B cell (primary cell): Measurements from ENCODE around the gene JAG2. TPM values are rescaled to one million over a fixed set of nuclear protein-coding genes. Genes with fewer than 3 reads are reported as not detected.
A peak's percentile ranks its signal among the peaks of the same experiment; 100 is the strongest.

Experiments used
- ATAC-seq: fragments of 200-7000 bp; cut with Tn5 transposase; one replicate; pipeline ENCODE4 v1.10.0; 2021; ENCODE audit warnings: low read depth, mild to moderate bottlenecking, moderate number of reproducible peaks, moderate library complexity
- CTCF ChIA-PET: fragments of 350-600 bp; sonication (Branson Sonifier 250); formaldehyde crosslinking; loops from one replicate; lab custom pipeline; 2021; ENCODE audit warnings: antibody characterized with exemption, inconsistent platforms; lab: Charles Lee
- POLR2A ChIA-PET: fragments of 350-600 bp; sonication (Branson Sonifier 250); formaldehyde crosslinking; loops from one replicate; lab custom pipeline; 2021; ENCODE audit warnings: antibody characterized with exemption; lab: Charles Lee
- DNase-seq: peaks from one replicate; pipeline ENCODE4 v3.0.0; 2013
- H2AFZ ChIP-seq: 2 replicates; pipeline ENCODE4 v1.6.1; 2012; ENCODE audit warnings: mild to moderate bottlenecking, low read depth, low read length; ENCODE audit not compliant: insufficient read depth, poor library complexity, severe bottlenecking
- H3K27ac ChIP-seq, 2 donors: 1 replicate in 1 of 2; 2 replicates in 1 of 2; pipeline ENCODE4 v1.5.1; 2012 to 2013; ENCODE audit warnings: low read length in 2 of 2, mild to moderate bottlenecking in 2 of 2, moderate library complexity in 1 of 2
- H3K27me3 ChIP-seq, 4 experiments: fragments of 200-600 bp in 1 of 4; sonication (generic) in 1 of 4; replicated peaks in 1 of 4; 1 replicate in 2 of 4; 2 replicates in 2 of 4; pipeline versions ENCODE4 v1.6.1 to v1.7.0; 2013 to 2016; ENCODE audit warnings: low read length in 3 of 4, mild to moderate bottlenecking in 2 of 4, mixed read lengths in 1 of 4, moderate library complexity in 1 of 4; ENCODE audit not compliant: insufficient read depth in 4 of 4, control insufficient read depth in 3 of 4; ENCODE audit errors: control extremely low read depth in 1 of 4
- H3K36me3 ChIP-seq, 2 experiments: replicated peaks in 1 of 2; 1 replicate in 1 of 2; 2 replicates in 1 of 2; pipeline versions ENCODE4 v1.6.1 to v1.7.1; 2013; ENCODE audit warnings: low read length in 1 of 2; ENCODE audit not compliant: insufficient read depth in 2 of 2, control insufficient read depth in 1 of 2; ENCODE audit errors: control extremely low read depth in 1 of 2, extremely low read depth in 1 of 2
- H3K4me1 ChIP-seq, 2 donors: fragments of 200-600 bp in 1 of 2; sonication (generic) in 1 of 2; 1 replicate in 1 of 2; 2 replicates in 1 of 2; pipeline versions ENCODE4 v1.5.1 to v1.6.1; 2013 to 2017; ENCODE audit warnings: low read length in 2 of 2; ENCODE audit not compliant: control insufficient read depth in 2 of 2, insufficient read depth in 2 of 2
- H3K4me2 ChIP-seq: replicated peaks from 2 replicates; pipeline ENCODE3; 2012; ENCODE audit warnings: mild to moderate bottlenecking, low read depth, low read length; ENCODE audit not compliant: poor library complexity, severe bottlenecking
- H3K4me3 ChIP-seq, 5 experiments: fragments of 200-600 bp in 1 of 5; sonication (generic) in 1 of 5; 1 replicate in 3 of 5; 2 replicates in 2 of 5; pipeline versions ENCODE4 v1.5.1 to v1.7.0; 2011 to 2016; ENCODE audit warnings: low read length in 4 of 5, mild to moderate bottlenecking in 4 of 5, low read depth in 2 of 5, control low read depth in 1 of 5, moderate library complexity in 1 of 5; ENCODE audit not compliant: insufficient read depth in 1 of 5; ENCODE audit errors: control extremely low read depth in 1 of 5, extremely low read depth in 1 of 5
- H3K79me2 ChIP-seq: fragments of 200-600 bp; sonication (generic); one replicate; pipeline ENCODE4 v1.6.0; 2016; ENCODE audit warnings: low read length; ENCODE audit not compliant: control insufficient read depth, insufficient read depth
- H3K9ac ChIP-seq: fragments of 200-600 bp; sonication (generic); 2 replicates; pipeline ENCODE4 v1.6.1; 2017; ENCODE audit warnings: mild to moderate bottlenecking, low read length, moderate library complexity
- H3K9me3 ChIP-seq, 3 donors: one replicate each; pipeline versions ENCODE4 v1.6.1 to v1.7.1; 2013; ENCODE audit warnings: low read length in 2 of 3; ENCODE audit not compliant: control insufficient read depth in 2 of 3, insufficient read depth in 1 of 3; ENCODE audit errors: control extremely low read depth in 1 of 3
- H4K20me1 ChIP-seq: 2 replicates; pipeline ENCODE4 v1.6.0; 2012; ENCODE audit warnings: mild to moderate bottlenecking, low read length; ENCODE audit not compliant: insufficient read depth, control insufficient read depth, poor library complexity, severe bottlenecking
- H3K27ac Mint-ChIP-seq: one replicate; pipeline ENCODE4 v1.8.0; 2021; ENCODE audit warnings: mixed read lengths
- H3K27me3 Mint-ChIP-seq: one replicate; pipeline ENCODE4 v1.8.0; 2021; ENCODE audit warnings: mixed read lengths
- H3K4me1 Mint-ChIP-seq: one replicate; pipeline ENCODE4 v1.8.0; 2021; ENCODE audit warnings: mixed read lengths
- H3K4me3 Mint-ChIP-seq: one replicate; pipeline ENCODE4 v1.8.0; 2021; ENCODE audit warnings: mixed read lengths
- H3K9me3 Mint-ChIP-seq: one replicate; pipeline ENCODE4 v1.8.0; 2022; ENCODE audit warnings: mixed read lengths; ENCODE audit not compliant: insufficient read depth
- CTCF ChIP-seq: fragments of 200-600 bp; IDR thresholded peaks from one replicate; pipeline ENCODE4 v1.8.0; 2022; ENCODE audit warnings: antibody characterized with exemption, mild to moderate bottlenecking
- EZH2 ChIP-seq: IDR thresholded peaks from 2 replicates; pipeline ENCODE4 v1.6.1; 2012; ENCODE audit warnings: borderline replicate concordance, low read depth, mild to moderate bottlenecking, moderate library complexity, low read length; ENCODE audit not compliant: insufficient read depth, poor library complexity, severe bottlenecking
- WGBS: methylation state at CpG from one replicate; pipeline ENCODE4 v1.1.5; 2013; ENCODE audit warnings: missing lambda C conversion rate; ENCODE audit not compliant: insufficient coverage; 5-methylcytosine and 5-hydroxymethylcytosine counted together
- intact Hi-C: fragments of 100-400 bp; cut with micrococcal nuclease; formaldehyde crosslinking; loops from one replicate; pipeline ENCODE4 v1.10.0; 2022
- polyA plus RNA-seq: library from polyadenylated mRNA; depleted of rRNA; stranded (reverse); fragments of >200 nt; gene quantifications from 2 replicates; pipeline ENCODE4 v1.2.3, GENCODE V29; 2012
- total RNA-seq, 2 donors: library from RNA; stranded (reverse); fragments of 120-200 nt in 1 of 2; gene quantifications; 1 replicate in 1 of 2; 2 replicates in 1 of 2; pipeline versions ENCODE4 v1.2.3 to v1.2.4, GENCODE V29; 2013 to 2022

Gene JAG2
- total and polyA plus RNA-seq, 2 donors (not counting 1 experiment from before 2014, with no cell fraction given) = 0.27 to 0.34 TPM

GRCh38 chr14:105092171-105093037 lies 76.2 kb downstream of the JAG2 start:
- peaks cover 15% of the 10 kb centered on the region for H3K27me3 Mint-ChIP-seq
- Histone ChIP-seq H4K20me1 (peaks cover 16% of the 10 kb centered on the region), H3K9me3 (no peaks in the 10 kb centered on the region), H3K79me2 (no peaks in the 10 kb centered on the region), H3K4me3 (peak overlapping the region in 3 of 5 experiments; percentile 67 to 76 (median 75)), H3K27ac (no peak overlapping the region), H3K36me3 (no peaks in the 10 kb centered on the region), H3K9ac (peak overlapping the region; percentile 49), H2AFZ (peak overlapping the region; percentile 71), H3K4me2 (peak overlapping the region; percentile 100), H3K4me1 (peaks cover 15 to 26% of the 10 kb centered on the region in 2 donors), H3K27me3 (peaks cover 0 to 15% (median 6%) of the 10 kb centered on the region in 4 experiments)
- DNase-seq (peak; percentile 42), ATAC-seq (no peak)
- peak overlapping the region; percentile 63 for H3K27ac Mint-ChIP-seq
- H3K4me1 Mint-ChIP-seq = peaks cover 20% of the 10 kb centered on the region
- CTCF ChIA-PET = interaction anchor here (0.6 to 8.8 kb wide), 7 partner anchors 10 to 780 kb away, joined by 3 to 192 read pairs (median 3); partner anchors contain the start of gene GPR132
- peak overlapping the region; percentile 86 for H3K4me3 Mint-ChIP-seq
- WGBS = 76% methylated on average over 16 of the region's 25 CpGs
- no peak for TF ChIP-seq CTCF
- TF ChIP-seq EZH2 = no peak
- intact Hi-C loops = loop anchor here (5.0 kb wide), 3 partner anchors 110 to 400 kb away; partner anchors contain the start of gene TEDC1
- POLR2A ChIA-PET = interaction anchor here (0.6 to 0.9 kb wide), 2 partner anchors 30 to 69 kb away, joined by 3 to 4 read pairs; no protein-coding TSS in a partner anchor
- no peaks in the 10 kb centered on the region for H3K9me3 Mint-ChIP-seq
